Bronchial epithelial cell (primary cell): ENCODE results near the gene SPDYE1. TPM values are rescaled to one million over a fixed set of nuclear protein-coding genes. Genes with fewer than 3 reads are reported as not detected.

Source experiments
- DNase-seq: peaks from one replicate; pipeline ENCODE4 v3.0.0-alpha.2; 2010; ENCODE audit warnings: low read depth
- FAIRE-seq: peaks from 2 replicates; lab custom pipeline; 2011; peaks lifted over from hg19 to GRCh38; lab: Jason Lieb, UNC
- H3K27me3 ChIP-seq: 2 replicates; pipeline ENCODE4 v1.5.1; 2011; ENCODE audit warnings: low read length; ENCODE audit not compliant: control insufficient read depth, insufficient read depth
- H3K36me3 ChIP-seq: 2 replicates; pipeline ENCODE4 v1.5.1; 2011; ENCODE audit warnings: low read length; ENCODE audit not compliant: control insufficient read depth, insufficient read depth
- H3K4me3 ChIP-seq: 2 replicates; pipeline ENCODE4 v1.5.1; 2011; ENCODE audit warnings: mild to moderate bottlenecking, low read depth, low read length, control low read depth
- CTCF ChIP-seq: IDR thresholded peaks from 2 replicates; pipeline ENCODE4 v1.5.1; 2011; ENCODE audit warnings: mild to moderate bottlenecking, moderate library complexity, low read length, control low read depth, inconsistent platforms; ENCODE audit not compliant: insufficient read depth, severe bottlenecking
- total RNA-seq: library from RNA; depleted of rRNA; stranded (reverse); fragments of >200 nt; gene quantifications from 2 replicates; pipeline ENCODE4 v1.2.1, GENCODE V29; 2014

The SPDYE1 gene
- total RNA-seq, 1 donor from 2014 or later = not detected

DNA sequence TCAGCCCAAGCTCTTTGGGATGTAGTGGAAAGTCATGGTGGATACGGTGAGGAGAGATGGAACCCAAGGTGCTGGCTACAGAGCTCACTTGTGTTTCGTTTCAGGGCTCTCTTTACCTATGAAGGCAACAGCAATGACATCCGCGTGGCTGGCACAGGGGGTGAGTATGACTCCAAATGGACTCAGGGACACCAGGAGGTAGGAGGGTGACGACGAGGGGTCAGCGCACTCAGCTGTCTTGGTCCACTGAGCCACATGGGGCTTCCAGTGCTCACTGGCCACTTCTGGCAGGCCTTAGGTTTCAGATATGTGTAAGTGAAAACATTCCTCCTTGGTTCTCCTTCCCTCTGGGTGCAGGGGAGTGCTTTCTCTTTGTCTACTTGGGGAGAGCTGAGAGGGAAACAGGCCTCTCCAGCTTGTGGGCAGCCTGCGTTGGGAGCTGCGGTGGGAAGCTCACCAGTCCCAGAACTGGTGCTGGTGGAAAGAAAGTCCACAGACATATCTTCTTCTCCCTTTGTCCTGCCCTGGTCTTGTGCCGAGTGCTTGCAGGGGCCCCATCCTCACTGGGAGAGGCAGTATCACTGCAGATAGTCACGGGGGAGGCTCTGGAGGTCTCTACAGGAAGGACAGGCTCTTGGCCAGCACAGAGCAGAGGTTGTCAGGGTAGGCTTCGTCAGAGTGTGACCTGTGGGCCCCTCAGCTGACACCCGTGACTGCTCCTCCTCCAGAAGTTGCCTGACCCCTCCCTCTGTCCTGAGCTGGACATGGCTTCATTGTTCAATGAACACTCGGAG is 52.6 kb downstream of the SPDYE1 start:
- H3K36me3 ChIP-seq = peaks cover 27% of the 10 kb centered on the region
- H3K4me3 ChIP-seq = no peak overlapping the region
- DNase-seq = no peak
- FAIRE-seq = no peak
- no peaks in the 10 kb centered on the region for H3K27me3 ChIP-seq
- no peak for TF ChIP-seq CTCF

GRCh38 chr7:44050915-44051560 is 53.3 kb downstream of the SPDYE1 start:
- no peak for TF ChIP-seq CTCF

GRCh38 chr7:44051611-44052220 is 54.0 kb downstream of the SPDYE1 start:
- TF ChIP-seq CTCF = no peak
- peak; percentile 81 for FAIRE-seq
- H3K4me3 ChIP-seq = no peak overlapping the region
- DNase-seq = no peak
- no peaks in the 10 kb centered on the region for H3K27me3 ChIP-seq
- peaks cover 27% of the 10 kb centered on the region for H3K36me3 ChIP-seq

More at GRCh38 chr7:44050915-44051560, 53.3 kb downstream of the SPDYE1 start:
- H3K27me3 ChIP-seq = no peaks in the 10 kb centered on the region
- no peak overlapping the region for H3K4me3 ChIP-seq
- FAIRE-seq = no peak
- H3K36me3 ChIP-seq = peaks cover 27% of the 10 kb centered on the region
- no peak for DNase-seq

- peaks cover 33% of the 10 kb centered on the region for H3K36me3 ChIP-seq
- no peak for TF ChIP-seq CTCF
- H3K4me3 ChIP-seq = no peak overlapping the region
- DNase-seq (no peak), FAIRE-seq (peak; percentile 28)
- no peaks in the 10 kb centered on the region for H3K27me3 ChIP-seq
These were observed 55.2 kb downstream of the SPDYE1 start for GRCh38 chr7:44052771-44053365.

DNA sequence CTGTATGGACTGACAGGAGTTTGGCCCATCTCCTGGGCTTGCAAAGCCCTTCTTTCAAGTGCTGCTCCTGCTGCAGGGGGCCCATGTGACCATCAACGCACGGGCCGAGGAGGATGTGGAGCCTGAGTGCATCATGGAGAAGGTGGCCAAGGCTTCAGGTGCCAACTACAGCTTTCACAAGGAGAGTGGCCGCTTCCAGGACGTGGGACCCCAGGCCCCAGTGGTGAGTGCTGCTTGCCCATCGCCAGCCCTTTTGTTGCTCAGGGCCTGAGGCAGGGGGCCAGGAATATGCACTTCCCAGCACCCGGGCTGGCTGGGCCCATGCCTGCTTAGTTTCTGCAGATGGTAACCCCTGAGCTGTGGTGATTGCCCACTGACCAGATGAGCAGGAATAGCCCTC is 59.0 kb downstream of the SPDYE1 start:
- no peak for FAIRE-seq
- H3K36me3 ChIP-seq = peaks cover 41% of the 10 kb centered on the region
- H3K27me3 ChIP-seq = no peaks in the 10 kb centered on the region
- no peak overlapping the region for H3K4me3 ChIP-seq
- DNase-seq = no peak
- TF ChIP-seq CTCF = no peak
